Measurements from ENCODE around the gene SPHK2.
A peak's percentile ranks its signal among the peaks of the same experiment; 100 is the strongest.

The SPHK2 gene

DNA sequence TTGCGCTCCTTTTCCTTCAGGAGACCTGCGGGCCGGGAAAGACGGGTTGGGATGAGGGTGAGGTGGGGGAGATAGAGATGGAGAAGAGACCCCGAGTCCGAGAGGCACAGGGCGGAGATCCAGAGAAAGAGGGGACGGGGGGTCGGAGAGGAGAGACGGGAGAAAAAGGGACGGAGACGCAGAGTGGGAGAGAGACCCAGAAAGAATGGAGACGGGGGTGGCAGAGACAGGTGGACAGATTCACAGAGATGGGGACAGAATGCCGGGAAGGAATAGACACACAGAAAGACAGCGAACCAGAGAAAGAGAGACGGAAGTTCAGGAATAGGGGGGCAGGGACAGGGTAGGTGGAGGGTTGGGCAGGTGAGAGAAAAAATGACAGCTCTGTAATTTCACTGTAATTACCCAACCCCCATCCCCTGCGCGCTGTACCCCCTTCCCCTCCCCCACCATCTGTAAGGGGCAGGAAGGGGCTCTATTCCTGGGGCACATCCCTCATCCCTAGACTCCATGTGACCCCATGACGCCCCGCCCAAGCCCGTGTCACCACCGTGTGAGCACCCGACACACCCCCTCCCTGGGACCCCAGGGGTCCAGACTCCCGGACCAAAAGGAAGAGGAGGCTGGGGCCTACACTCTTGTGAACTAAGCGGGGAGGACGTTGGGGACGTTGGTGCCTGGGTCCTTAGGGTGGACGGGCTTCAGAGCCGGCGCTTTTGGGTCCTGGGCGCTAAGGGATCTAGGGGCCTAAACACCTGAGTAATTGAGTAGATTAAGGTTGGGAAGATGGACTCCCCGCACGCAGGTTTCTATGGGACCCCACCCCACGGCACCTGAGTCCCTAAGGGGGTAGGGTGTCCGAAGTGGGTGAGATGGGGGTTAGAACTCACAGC, 16.9 kb downstream of the SPHK2 start:
- DNase-seq (ENCODE audit: low read depth in 2 of 2, low spot score in 1 of 2): no peak

DNA sequence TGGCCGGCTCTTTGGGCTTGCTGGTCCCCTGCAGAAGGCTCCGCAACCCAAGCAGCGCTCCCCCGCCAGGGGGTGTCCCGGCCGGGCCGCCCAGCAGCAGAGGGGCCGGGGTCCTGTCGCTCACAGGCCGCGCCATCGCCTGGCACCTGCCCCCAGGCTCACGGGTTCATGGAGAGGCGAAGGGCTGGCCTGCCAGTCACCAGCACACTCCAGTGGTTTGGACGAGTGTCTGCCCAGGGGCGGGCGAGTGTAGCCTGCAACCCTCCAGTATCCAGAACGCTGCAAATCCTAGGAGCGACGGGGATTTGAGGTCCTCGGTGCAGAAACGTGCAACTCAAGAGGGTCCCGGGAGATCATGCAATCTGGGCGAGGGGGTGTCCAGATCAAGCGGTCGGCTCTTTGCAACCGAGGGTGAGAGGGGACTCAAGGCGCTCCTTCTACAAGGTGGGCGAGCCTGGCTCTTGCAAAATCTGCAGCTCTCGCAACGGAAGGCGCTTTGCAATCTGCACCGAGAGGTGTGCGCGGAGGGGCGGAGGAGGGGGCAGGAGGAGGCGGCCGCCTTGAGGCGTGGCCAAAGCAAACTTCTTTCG, 17.6 kb downstream of the SPHK2 start, which contains the start of gene DBP:
DBP (minus strand) TSS at position 521 of the 590 bp plus-strand sequence; CDS start at position 136, 385 bp downstream.
- DNase-seq (ENCODE audit: low read depth in 2 of 2, low spot score in 1 of 2): no peak

DNA sequence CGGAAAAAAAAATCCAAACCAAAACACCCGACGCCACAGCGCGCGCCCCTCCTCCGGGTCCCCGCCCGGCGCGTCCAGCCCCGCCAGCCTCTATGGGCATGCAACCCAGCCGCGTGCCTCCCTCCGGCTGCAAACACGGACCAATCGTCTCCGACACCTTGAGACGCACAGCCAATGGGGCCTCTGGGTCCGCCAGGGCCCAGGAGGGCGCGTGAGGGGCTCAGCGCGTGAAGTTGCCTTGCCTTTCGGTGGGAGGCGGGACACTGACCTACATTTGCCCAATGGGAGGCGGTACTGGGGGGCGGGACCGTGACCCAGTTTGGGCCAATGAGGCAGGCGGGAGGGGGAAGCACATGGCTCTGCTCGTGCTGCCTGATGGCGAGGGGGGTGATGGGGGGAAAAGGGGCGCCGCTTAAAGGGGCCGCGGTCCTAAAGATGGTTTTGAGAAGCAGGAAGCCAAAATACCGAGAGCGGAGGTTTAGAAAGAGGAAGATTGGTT, 18.2 kb downstream of the SPHK2 start:
- peak; percentile 98 to 99 for DNase-seq (ENCODE audit: low read depth in 2 of 2, low spot score in 1 of 2)

DNA sequence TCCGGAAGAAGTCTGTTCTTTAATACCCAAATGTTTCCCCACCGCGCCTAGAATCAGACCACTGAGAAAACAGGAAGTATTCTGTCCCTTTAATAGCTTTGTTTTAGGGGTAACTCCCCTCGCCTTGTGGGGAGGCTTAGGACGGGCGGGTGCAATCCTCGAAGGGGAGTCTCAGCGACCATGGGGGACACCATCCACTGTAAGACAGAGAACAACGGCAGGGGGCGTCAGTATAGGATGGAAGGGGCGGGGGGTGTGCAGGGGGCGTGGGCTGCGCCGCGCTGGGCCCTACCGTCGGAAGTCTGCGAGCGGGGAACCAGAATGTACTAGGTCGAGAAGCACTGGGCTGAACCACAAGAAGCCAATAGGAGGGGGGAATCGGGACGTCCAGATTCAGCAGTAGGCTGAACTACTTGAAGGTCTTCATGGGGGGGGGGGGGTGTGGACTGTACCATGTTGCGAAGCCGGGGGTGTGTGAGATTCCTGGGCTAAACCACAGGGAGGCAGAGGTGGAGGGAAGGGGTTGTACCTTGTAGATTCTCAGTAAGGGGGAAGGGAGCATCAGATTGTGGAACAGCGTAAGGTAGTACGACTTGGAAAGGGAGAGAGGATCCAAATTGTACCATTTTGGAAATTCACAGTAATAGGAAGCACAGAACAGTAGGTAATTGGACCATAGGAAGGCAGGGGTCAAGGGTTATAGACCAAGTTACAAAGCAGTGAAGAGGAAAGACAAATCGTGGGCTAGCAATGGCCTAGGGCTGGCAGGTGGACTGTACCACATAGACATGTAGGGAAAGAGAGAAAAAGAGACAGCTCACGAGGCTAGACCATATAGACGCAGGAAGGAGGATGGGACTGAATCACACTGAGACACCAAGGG, 18.9 kb downstream of the SPHK2 start:
- peak in 1 of 2 donors; percentile 69 for DNase-seq (ENCODE audit: low read depth in 2 of 2, low spot score in 1 of 2)

DNA sequence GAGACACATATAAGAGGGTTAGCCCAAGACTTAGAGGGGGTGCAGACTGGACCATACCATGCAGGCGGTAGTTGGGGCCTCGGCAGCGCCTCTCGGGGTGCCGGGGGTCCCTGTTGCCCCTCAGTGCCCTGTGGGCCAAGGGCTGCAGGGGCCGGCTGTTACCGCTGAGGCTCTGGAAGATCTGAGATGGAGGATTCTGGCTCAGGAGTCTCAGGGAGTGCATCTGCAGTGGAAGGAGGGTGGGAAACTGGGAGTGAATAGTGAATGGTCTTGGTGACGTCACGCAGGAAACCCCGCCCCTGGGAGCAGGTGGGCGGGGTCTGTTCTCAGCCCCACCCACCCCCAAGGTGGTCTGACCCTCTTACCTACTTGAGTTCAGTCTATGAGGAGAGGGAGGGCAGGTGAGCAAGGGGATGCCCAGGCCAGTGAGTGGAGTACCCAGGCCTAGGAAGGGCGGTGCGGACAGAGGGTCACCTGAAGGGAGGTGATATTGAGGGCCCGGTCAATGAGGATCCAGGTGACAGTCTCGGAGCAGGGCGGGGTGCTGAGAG, 19.6 kb downstream of the SPHK2 start:
- no peak for DNase-seq (ENCODE audit: low read depth in 2 of 2, low spot score in 1 of 2)

DNA sequence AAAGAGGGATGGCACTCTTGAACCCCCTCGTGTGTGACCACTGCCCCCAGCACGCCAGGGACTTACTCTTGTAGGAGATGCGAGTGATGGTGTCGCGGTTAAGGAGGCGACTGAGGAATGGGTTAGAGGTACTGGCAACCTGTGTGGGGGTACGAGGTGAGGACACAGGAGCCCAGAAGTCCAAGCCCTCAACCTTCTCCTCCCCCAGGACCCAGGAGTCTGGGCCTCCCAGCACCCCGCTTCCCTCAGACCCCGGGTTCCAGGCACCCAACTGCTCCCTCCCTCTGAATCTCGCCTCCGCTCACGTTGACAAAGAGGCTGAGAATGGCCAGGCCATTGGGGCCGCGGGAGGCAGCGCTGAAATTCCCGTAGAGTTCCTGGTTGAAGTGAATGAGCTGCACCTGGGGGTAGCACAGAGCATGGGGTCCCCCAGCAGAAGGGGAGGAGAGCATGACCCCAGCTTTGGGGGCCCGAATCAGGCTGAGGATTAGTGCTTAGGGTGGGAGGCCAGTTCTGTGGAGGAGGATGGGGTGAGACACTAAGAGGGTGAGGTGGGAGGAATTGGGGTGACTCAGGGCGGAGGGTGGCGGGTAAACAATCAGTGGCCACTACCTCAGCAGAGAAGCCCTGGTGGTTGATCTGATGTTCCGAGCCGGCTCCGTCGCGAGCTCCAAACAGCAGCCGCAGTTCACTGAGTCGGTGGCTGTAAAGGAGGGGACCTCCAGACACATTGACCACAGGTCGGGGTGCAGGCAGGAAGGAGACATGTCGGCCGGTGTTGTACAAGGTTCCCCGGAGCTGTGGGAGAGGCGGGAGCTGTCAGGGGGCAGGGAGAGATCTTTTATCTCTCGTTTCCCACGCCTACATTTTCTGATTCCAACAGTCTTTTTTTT, 20.4 kb downstream of the SPHK2 start:
- no peak for DNase-seq (ENCODE audit: low read depth in 2 of 2, low spot score in 1 of 2)

DNA sequence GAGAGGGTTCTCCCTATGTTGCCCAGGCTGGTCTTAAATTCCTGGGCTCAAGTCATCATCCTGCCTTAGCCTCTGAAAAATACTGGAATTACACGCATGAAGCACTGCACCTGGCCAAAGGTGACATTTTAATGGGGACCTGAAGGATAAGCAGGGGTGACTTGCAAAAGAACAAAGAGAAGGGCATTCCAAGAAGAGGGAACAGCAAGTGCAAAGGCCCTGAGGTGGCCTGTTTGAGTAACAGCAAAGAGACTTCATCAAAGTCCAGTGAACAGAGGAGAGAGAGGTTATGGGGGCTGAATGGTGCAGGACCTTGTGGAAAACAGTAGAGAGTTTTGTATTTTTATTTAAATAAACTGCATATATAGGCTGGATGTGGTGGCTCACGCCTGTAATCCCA, 22.5 kb downstream of the SPHK2 start:
- DNase-seq (ENCODE audit: low read depth in 2 of 2, low spot score in 1 of 2): no peak

DNA sequence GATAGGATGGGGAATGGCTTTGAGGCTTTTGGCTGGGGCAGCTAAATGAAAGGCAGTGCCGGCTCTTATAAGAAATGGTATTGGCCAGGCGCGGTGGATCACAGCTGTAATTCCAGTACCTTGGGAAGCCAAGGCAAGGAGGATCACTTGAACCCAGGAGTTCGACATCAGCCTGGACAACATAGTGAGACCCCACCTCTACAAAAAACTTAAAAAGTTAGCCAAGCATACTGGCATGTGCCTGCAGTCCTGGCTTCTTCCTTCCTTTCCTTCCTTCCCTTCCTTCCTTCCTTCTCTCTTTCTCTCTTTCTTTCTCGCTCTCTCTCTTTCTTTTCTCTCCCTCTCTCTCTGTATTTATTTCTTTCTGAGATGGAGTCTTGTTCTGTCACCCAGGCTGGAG, 23.6 kb downstream of the SPHK2 start:
- no peak for DNase-seq (ENCODE audit: low read depth in 2 of 2, low spot score in 1 of 2)

DNA sequence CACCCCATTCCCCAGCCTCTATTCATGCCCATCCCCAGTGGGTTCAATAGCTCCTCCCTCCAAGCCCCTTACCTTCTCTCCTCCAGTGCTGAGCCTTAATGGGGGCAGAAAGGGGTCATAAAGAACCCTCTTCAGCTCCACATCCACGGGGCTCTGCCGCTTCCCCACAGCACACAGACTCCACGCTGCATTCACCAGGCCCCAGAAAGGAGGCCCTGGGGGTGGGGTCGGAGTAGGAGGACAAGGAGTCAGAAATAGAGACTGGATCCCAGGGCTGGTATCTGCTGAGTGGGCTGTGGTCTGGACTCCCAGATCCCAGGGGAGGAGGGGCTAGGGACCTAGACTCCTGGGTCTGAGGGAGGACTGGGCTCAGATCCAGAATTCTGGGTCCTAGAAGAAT, 25.0 kb downstream of the SPHK2 start:
- no peak for DNase-seq (ENCODE audit: low read depth in 2 of 2, low spot score in 1 of 2)

DNA sequence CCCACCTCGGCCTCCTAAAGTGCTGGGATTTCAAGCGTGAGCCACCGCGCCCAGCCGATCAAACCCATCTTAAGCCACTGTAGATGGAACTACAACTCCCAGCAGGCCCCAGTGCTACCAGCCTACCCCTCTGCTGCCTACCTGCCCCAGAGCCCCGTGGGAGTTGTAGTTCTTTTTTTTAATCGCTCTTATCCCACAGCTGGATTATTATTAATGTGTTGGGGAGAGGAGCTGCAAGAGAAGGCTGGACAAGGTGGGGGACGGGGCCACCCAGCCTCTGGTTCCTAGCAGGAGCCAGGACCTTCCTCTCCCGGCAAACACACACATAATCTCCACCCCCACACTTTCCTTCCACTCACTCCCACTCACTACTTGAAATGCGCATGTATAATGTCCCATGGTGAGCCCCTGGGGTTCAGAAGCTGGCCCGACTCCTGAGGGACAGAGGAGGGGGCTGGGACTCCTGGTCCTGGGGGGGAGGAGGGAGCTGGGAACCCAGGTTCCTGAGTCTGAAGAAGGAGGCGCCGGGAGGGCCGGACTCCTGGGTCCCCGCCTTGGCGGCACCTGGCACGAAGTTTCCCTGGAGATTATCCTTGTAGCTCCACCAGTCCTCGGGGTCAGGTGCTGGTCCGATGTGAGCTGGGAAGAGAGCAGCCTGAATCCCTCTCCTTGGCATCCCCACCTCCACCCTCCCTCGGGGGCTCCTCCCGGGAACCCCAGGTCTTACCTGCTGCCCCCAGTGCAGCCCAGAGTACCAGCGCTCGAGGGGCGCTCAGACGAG, 25.7 kb downstream of the SPHK2 start:
- peak in 1 of 2 donors; percentile 58 for DNase-seq (ENCODE audit: low read depth in 2 of 2, low spot score in 1 of 2)

DNA sequence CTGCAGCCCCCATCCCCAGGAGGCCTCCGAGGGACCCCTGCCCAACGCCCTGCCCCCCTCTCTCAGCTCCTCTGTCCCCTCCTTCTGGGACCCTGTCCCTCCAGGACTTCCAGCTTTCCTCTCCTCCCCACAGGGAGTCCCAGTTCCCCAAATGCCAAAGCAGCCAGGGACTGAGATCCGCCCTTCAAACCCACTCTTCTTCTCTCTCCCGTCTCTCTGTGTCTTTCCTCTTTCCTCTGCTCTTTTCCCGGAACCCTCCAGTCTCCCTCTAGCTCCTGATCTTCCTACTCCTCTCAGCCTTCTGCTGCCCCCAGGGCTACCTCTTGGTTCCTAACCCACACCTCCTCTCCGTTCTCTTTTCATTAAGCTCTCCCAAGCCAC, 26.3 kb downstream of the SPHK2 start:
- DNase-seq (ENCODE audit: low read depth in 2 of 2, low spot score in 1 of 2): no peak

DNA sequence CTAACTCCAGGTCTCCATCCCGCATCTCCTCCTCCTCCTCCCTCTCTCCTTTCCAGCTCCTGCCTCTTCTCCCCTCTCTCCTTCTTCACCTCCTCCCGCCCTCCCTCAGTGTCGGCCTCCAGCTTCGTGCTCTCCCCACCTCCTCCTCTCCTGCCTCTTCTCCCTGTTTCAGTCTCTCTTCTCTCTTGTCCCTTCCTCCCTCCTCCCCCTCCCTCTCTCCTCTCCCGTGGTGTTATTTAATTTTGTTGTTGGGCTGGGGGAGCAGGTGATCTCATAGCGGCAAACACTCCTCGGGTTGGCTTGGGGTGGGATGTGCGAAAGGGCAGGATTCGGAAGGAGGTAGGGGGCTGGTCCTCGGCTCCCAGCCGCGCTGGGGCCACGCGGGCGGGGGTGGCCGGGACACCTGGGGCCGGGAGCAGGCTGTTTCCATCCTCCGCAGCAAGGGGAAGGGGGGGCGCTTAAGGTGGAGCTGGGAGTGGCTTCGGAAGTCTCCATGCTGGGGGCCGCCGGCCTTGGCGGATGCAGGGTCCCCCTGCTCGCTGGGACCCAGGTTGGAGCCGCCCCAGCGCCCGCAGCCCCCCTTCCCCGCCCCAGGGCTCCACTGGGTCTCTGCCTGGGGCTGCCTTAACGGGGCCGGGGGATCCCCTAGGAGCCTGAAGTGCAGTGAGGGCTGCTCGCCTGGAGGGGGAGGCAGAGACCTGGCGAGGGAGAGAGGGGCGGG, 26.9 kb downstream of the SPHK2 start, which contains the start of gene CA11:
CA11 (minus strand) TSS at position 187 of the 721 bp plus-strand sequence. CDS start 555 bp downstream, outside the sequence.
- DNase-seq (ENCODE audit: low read depth in 2 of 2, low spot score in 1 of 2): peak; percentile 77 to 79

DNA sequence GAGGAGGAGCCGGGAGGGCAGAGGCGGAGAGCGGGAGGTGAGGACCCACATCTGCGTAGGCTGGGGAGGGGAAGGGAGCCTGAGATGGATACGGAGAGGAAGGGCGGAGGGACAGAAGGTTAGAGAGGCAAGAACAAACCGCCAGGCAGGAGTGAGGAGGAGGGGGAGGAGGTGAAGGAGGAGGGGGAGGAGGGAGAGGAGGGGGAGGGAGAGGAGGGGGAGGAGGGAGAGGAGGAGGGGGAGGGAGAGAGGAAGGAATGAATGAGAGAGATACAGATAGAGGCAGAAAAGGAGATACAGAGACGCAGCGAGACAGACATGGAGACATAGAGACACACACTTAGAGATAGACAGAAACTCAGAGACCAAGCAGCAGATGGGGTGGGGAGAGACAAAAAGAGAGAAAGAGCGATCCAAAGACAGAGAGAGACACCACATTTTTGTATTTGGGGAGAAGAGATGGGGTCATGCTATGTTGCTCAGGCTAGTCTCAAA, 27.5 kb downstream of the SPHK2 start:
- DNase-seq (ENCODE audit: low read depth in 2 of 2, low spot score in 1 of 2): no peak

DNA sequence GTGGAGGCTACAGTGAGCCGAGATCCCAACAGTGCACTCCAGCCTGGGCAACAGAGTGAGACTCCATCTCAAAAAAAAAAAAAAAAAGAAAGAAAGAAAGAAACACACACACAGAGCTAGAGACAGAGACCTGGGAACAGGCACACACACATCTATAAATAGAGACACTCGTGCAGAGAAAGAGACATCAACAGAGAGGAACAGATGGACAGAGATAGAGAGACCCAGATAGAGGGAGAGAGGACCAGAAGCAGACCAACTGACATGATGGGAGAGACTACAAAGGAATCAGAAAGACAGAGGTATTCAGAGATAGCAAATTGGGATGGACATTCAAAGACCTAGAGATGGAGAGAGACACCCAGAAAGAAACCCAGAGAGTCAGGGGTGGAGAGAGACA, 28.8 kb downstream of the SPHK2 start:
- DNase-seq (ENCODE audit: low read depth in 2 of 2, low spot score in 1 of 2): no peak

DNA sequence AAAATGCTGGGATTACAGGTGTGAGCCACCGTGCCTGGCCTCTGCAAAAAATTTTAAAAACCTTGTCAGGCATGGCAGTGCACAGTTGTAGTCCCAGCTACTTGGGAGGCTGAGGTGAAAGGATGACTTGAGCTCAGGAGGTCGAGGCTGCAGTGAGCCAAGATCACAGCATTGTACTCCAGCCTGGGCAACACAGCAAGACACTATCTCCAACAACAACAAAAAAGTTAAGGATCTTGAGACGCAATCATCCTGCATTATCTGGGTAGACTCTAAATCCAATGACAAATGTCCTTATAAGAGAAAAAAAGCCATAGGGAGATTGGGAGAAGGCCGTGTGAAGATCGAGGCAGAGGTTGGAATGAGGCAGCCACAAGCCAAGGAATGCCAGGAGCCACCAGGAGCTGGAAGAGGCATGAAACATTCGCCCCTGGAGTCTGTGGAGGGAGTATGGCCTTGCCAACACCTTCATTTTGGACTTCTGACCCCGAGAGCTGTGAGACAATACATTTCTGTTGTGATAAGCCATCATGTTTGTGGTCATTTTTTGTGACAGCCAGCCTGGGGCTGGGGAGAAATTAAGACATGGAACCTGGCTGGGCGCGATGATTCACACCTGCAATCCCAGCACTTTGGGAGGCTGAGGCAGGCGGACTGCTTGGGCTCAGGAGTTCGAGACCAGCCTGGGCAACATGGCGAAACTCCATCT, 31.8 kb downstream of the SPHK2 start:
- DNase-seq (ENCODE audit: low read depth in 2 of 2, low spot score in 1 of 2): no peak

DNA sequence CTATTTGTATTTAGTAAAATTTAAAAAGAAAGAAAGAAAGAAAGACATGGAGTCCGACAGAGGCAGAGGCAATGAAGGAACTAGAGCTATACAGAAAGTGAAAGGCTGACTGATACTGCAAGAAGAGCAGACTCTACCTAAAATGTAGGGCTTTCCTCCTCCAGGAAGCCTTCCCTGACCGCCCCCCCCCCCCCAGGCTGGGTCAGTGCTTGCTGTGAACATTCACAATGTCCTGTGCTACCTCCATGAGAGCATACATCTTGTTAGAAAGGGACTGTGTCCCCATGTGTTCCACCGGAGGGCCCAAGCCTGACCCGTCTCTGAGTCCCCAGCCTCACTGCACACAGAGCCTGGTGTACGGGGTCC, 32.4 kb downstream of the SPHK2 start:
- DNase-seq (ENCODE audit: low read depth in 2 of 2, low spot score in 1 of 2): no peak

DNA sequence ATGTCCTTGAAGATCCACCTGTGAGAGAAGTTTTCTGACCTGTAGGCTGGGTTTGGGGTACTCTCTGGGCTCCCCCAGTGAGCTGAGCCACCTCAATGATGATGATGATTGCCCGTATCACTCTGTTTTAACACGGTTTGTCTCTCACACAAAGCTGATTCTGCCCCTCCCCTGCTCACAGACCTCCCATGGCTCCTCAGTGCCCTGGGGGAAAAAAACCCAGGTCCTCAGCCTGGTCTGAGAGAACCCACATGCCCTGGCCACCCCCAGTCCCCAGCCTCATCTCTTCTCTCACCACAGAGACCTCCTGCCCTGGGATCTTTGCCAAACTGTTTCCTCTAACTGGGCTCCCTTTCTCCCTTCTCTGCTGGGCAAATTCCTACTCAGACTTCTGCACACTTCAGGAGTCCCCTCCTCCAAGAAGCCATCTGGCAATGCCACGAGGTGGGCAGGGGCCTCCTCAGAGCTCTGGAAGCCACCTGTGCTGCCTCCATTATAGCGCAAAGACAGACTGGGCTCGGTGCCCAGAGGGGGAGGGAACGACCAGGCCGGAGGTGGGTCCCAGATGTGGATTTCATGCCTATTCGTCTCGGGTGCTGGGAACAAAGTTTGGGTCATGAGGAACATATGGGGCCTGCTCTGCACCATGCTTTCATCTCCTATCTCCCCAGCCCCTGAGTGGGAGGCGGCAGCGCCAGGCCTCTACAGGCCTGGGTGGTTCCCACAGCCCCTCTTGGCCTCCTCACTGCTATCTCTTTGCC, 35.2 kb downstream of the SPHK2 start:
- DNase-seq (ENCODE audit: low read depth in 2 of 2, low spot score in 1 of 2): no peak
